ENCODE data around the gene STOML1.
A peak's percentile ranks its signal among the peaks of the same experiment; 100 is the strongest.

Gene STOML1, protein sequence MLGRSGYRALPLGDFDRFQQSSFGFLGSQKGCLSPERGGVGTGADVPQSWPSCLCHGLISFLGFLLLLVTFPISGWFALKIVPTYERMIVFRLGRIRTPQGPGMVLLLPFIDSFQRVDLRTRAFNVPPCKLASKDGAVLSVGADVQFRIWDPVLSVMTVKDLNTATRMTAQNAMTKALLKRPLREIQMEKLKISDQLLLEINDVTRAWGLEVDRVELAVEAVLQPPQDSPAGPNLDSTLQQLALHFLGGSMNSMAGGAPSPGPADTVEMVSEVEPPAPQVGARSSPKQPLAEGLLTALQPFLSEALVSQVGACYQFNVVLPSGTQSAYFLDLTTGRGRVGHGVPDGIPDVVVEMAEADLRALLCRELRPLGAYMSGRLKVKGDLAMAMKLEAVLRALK

DNA sequence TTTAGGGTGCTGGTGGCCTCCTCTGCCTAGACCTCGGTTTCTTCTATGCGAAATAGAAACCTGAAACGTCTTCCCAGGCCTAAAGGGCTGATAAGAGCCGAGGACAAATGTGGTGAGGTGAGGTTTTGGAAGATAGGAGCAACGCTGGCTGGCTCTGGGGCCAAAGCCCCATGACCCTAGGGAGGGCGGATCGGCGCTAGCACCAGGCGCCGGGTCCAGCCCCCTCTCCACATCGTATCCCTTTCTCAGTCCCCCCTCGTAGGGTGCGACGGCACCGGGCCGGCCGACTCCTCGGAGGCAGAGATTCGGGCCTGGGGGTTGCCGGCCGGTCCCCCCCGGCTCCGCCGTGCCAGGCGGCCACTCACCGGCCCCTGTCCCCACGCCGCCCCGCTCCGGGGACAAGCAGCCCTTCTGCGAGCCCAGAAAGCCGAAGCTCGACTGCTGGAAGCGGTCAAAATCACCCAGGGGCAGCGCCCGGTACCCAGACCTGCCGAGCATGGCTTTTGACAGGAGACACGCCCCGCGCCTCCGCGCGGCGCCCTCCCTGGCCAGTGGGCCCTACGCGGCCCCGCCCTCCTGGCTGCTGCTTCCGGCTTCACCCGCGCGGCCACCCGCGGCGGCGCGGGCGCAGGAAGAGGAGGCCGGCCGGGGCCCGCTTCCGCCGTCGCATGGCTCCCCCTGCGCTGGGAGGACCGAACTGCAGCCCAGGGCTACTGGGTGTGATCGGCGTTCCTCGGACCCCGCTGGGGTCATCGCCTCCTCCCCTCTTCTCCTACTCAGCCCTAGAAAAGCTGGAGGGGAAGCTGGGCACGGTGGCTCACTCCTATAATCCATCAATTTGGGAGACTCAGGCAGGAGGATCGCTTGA, at the start of gene STOML1:
Gene STOML1, minus strand, starts transcription at position 570 of the 868 bp plus-strand sequence. Its CDS starts 72 bp downstream, at position 498.
- DNase-seq = peak; percentile 92 to 96

DNA sequence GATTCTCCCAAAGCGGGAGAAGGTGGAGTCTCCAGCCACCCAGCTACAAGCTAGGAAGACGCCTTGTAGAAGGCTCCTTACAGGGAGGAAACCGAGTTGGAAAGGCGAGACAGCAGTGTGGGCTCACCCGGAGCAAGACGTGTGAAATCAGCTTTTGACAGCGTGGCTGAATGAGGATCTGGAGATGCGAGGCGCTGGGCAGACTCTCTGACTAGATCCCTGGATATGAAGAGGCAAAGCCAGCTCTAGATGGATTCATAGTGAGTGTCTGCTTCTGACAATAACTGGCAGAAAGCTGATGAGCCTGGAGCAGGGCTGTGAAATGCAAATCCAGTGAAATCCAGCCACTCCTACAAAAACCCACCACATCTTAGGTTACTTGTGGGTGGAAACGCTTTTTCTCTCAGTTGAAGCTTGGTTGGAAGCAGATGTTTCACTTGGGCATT, 49.2 kb upstream of the STOML1 start:
- no peak for DNase-seq

DNA sequence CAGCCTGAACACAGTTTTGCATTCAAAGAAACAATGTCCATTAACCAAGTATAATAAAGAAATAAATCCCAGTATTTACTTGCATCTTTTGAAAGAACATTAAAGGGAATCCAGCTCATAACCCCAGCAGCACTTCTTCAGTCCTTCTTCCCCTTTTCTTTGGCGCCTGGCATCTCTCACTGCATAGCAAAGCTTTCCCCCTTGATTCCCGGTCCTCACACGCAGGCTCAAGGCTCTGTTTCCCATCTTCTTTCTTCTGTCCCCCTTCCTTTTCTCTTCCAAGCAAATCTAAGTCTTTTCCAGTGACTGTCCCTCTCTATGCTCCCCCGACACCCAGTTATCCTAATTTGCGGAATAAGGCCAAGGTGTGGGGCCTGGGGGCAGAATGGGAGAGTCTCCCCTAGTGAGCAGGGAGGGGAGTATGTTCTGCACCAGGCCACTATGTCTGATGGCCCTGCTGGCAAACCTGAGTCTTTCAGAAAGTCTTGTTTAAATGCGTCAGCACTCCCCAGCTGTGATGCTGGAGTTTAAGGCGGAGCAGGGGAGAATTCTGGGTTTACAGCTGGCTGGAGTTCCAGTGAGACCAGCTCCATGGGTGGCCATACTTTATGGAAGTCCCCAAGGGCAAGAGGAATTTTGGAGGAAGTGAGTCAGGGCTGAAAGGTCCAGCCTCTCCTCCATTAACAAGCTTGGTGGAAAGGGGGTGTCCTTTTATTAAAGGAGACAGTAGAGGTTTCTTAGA, 48.2 kb upstream of the STOML1 start:
- DNase-seq = no peak

DNA sequence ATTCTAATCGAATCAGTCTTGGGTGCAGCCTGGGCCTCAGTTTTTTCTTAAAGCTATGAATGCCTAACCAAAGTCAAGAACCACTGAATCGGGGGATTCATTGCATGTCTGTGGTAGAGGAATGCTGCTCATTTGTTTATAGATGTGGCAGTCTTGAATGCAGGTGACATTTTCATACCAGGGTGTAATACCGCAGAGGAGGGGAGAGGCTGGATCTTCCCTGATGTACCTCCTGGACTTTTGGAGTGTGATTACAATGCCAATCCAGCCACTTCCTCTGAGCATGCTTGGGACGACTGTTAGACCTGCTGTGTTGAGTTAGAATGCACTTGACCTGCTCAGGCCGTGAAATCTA, 47.5 kb upstream of the STOML1 start:
- no peak for DNase-seq

DNA sequence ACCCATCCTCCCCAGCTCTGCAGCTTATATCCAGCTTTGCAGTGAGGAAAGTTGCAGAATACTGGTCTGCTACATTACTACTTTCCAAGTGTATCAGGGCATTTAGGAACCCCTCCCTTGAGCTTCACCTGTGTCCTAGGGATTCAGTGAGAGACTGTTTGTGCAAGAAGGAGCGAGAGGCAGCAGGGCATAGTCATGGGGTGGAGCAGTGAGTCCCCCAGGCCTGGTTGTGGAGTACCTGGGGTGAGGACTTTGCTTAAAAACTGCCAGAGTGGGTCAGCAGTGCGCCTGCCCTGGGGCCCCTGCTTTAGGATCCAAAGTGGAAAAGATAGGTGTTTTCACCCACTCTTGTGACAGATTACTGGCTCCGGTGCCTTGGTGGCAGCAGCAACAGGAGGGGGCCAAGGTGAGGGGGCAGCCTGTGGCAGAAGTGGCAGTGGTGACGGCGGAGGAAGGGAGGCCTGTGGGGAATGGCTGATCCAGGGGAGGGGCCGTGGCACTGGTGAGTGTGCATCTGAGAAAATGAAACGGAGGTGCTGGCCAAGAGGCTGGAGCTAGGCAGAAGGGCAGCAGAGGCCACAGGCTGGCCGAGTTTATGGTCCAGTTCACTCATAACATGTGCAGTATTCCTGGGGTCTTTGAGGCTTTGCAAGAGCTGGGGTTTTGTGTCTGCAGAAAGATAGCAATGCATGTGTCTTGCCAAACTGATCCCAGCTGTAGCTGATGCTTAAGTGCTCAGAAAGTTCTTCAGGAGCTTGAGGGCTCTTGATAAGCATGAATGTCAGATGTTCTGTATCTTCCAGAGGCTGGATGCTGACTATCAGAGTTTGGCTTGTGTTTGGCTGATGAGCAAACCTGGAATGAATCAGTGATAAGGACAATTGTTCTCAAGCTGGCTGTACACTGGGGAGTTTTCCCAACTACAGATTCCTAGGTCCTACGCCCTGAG, 46.9 kb upstream of the STOML1 start:
- no peak for DNase-seq

DNA sequence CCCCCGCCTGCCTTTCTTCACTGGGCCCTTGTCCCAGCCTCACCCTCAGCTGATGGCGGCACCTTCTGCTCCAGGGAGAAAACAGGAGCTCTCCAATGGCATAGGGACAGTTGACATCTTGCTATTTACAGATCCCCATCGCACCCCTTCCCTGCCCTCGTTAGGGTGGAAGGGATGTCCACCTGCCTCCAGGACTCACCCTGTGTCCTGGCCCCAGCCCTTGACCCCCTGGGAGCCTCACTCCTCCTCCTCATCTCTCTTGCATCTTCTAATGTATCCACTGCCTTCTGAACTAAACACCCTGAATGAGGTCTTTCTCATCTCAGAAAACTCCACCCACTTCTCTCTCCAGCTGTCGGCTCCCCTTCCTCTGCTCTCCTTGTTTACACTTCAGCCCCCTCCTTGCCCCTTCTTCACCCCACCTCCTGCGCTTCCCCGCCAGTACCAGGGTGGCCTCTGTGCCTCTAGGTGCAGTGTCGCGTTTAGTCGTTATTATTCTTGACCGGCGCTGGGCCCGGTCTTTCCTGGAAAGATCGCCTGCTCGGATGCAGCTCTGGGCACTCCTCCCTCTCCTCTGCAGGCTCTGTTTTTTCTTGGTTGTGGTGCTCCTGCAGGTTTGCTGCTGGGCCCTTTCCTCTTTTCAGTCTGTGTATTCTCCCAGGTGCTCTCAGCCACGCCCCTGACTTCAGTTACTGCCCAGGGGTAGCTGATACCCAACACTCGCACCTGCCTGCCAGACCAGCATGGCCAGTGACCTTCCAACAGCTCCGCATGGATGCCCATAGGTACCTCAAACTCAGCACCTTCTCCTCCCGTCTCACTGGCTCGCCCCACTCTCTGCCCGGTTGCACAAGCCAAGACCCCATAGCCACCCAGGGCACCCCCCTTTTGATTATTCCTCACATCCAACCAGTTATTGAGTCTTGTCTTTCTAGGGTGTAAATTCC, 45.3 kb upstream of the STOML1 start:
- DNase-seq = no peak

DNA sequence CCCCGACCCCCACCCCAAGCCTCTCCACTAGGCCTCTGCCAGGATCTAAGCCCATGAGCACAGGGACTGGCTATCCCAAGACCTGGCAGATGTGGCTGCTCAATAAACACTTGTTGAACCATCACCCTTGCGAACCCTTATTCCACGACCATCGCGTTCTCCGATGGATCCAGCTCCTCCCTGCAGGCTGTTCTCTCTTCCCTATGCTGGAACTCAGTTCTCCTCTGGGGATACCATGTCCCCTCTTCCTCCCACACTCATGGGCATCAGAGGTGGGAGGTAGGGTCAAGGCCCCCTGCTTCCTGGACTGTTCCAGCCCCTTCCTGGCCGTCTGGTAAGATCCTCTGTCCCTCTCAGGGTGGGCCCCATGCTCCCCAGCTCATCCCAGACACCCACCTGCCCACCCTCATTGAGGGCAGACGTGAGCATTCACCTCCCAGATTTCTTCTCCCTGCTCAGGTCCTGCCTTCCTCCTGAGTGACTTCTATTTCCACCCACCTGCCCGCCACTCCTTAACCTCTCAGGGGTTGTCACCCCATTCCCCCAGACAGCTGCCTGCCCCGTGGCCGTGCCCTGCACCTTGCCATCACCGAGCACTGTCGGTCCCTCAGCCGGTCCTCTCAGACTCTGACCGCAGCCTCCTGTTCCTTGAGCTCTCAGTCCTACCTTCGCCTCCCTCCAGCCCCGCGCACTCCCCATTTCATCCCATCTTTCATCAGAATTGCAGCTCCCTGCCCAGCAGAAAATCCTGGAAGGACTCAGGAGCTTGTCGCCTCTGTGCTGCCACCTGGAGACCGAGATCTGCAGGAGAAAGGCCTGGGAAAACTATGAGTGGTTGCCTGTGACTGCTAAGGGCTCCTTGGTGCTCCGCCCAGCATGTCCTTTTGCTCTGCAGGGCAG, 44.4 kb upstream of the STOML1 start:
- no peak for DNase-seq

DNA sequence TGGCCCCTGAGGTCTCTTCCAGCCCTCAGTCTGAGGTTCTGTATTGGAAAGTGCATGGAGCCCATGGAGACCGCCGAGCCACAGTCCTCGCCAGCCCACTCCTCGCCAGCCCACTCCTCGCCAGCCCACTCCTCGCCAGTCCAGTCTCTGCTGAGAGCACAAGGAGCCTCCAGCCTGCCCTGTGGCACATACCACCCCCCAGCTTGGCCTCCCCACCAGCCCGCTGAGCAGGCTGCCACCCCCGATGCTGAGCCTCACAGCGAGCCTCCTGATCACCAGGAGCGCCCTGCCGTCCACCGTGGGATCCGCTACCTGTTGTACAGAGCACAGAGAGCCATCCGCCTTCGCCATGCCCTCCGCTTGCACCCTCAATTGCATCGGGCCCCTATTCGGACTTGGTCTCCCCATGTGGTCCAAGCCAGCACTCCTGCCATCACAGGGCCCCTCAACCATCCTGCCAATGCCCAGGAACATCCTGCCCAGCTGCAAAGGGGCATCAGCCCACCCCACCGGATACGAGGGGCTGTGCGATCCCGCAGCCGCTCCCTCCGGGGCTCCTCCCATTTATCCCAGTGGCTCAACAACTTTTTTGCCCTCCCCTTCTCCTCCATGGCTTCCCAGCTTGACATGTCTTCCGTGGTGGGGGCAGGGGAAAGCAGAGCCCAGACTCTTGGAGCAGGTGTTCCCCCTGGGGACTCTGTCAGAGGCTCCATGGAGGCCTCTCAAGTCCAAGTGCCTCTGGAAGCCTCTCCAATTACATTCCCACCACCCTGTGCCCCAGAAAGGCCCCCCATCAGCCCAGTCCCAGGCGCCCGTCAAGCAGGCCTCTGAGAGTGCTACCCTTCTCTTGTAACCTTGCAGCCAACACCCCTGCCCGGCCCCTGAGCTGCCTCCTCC, 43.3 kb upstream of the STOML1 start:
- DNase-seq = no peak

DNA sequence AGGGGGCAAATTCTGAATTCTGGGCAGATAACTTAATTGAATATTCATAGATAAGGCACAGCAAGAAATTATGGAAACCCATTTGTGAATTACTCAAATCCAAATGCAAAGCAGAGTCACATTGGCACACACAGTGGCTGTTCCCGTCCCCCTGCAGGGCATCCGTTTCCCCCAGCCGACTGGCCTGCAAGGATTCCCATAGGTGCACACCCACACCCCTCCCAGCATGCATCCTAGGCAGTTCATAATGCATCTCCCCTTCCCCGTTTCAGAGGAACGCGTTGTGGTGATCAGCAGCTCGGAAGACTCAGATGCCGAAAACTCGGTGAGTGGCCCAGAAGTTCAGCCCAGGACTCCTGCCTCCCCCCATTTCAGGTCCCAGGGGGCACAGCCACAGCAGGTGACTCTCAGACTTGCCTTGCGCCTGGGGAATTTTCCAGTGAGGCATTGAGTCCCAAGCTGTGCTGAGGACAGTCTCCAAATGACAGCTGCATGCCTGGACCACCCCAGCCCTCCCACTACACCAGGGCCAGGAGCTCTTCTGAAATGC, 42.2 kb upstream of the STOML1 start:
- no peak for DNase-seq

DNA sequence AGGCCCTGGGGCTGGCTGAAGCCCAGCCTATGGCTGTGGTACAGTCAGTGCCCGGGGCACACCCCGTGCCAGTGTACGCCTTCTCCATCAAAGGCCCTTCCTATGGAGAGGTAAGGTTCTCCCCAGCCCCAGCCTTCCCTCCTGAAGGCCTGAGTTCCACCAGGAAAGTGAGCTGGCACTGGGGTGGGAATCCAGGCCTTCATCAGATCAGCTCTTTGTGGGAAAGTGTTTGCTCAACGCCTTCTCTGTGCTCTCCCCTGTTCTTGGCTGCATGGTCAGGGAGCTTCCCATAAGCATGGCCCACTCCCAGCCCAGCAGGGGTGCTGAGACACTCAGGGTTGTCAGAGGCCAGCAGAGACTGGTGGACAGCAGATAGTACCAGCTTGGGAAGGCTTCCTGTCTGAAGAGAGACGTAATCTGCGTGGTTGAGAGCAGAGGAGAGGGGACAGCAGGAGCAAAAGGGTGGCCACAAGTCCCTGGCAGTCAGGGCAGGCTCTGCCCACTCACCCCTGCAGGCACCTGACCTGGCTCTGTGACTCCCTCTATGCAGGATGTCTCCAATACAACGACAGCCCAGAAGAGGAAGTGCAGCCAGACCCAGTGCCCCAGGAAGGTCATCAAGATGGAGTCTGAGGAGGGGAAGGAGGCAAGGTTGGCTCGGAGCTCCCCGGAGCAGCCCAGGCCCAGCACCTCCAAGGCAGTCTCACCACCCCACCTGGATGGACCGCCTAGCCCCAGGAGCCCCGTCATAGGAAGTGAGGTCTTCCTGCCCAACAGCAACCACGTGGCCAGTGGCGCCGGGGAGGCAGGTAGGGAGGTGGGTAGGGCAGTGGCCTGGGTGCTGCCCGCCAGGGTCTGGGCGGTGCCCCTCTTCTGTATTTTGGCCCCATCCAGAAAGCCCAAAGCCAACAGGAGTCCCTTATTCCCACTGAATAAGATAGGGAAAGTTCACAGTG, 40.8 kb upstream of the STOML1 start:
- no peak for DNase-seq

DNA sequence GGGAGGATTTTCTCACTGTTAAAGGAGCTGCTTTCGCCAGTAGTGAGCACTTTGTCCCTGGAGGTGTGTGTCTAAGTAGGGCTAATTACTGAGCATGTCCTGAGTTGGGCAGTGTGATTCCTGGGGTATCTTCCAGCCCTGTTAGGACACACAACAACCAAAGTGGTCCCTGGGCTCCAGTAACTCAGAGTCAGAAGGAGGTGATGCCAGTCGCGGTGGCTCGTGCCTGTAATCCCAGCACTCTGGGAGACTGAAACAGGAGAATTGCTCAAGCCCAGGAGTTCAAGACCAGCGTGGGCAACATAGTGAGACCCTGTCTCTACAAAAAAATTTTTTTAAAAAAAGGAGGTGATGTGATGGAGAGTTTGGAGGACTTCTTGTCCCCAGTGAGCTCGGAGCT, 40.0 kb upstream of the STOML1 start:
- DNase-seq = no peak

DNA sequence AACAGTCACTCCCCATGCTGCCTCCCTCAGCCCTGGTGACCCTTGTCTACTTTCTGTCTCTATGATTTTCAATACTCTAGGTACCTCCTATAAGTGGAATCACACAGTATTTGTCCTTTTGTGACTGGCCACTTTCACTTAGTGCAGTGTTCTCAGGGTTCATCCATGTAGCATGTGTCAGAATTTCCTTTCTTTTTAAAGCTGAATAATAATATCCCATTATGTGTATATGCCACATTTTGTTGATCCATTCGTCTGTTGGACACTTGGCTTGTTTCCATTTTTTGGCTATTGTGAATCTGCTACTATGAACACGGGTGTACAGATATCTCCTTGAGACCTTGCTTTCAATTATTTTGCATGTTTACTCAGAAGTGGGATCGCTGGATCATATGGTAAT, 36.6 kb upstream of the STOML1 start:
- DNase-seq = no peak

DNA sequence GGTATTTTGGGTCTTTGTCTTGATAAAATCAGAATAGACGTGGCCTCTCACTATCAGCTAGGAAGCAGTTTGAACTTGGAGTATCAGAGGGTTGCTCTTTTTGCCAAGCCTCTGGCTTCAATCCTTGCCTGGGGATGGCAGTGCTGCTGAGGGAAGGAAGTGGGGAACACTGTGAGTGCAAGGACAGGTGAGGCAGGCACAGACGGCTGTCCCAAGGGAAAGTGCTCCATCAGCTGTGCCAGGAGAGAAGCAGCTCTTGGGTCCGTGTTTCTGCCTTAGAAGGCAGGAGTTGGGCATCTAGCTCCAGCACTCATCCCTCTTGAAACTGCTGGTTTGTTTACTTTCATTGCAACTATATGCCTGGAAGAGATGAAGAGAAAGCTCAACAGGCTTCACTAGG, 35.6 kb upstream of the STOML1 start:
- no peak for DNase-seq

DNA sequence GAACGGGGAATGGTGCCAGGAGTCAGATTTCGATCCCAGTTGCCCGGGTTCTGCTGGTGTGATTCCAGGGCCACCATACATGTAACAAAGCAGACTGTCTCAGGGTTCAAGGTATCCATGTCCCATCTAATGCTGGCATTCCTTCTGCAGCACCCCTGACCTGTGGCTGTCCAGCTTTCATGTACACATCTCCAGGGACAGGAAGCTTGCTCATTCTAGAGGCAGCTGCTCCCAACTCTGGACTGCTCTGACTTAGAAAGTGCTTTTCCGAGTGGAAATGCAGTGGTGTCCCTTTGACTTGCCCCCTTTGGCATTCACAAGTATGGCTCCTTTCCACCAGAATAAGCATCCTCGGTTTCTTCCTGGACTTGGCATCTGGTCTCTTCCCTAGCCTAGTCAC, 33.3 kb upstream of the STOML1 start:
- DNase-seq = no peak

DNA sequence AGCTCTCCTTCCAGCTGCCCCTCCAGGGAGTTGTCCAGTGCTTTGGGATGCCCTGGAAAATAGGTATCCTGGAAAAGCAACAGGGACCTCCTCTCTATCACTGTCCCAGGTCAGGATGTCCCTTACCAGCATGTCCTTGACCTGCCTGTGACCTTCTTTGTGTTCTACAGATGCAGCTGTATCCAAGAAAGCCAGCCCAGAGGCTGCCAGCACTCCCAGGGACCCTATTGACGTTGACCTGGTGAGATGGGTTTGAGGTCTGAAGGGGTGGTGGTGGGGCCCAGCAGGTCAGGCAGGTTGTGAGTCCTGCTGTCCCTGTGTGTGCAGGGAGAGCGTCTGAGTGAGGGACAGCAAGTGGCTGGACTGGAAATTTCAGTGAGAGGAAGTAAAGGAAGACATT, 32.6 kb upstream of the STOML1 start:
- no peak for DNase-seq

DNA sequence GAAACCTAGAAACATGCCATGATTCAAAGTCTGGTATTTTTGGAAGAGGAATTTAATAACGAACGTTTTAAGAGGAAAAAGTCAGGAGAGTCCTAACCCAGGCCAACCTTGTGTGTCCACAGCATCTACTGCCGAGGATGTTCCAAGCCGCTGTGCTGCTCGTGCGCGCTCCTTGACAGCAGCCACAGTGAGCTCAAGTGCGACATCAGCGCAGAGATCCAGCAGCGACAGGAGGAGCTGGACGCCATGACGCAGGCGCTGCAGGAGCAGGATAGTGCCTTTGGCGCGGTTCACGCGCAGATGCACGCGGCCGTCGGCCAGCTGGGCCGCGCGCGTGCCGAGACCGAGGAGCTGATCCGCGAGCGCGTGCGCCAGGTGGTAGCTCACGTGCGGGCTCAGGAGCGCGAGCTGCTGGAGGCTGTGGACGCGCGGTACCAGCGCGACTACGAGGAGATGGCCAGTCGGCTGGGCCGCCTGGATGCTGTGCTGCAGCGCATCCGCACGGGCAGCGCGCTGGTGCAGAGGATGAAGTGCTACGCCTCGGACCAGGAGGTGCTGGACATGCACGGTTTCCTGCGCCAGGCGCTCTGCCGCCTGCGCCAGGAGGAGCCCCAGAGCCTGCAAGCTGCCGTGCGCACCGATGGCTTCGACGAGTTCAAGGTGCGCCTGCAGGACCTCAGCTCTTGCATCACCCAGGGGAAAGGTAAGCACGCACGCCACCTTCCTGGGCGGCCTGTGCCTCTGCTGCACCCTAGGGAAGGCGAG, 30.8 kb upstream of the STOML1 start:
- DNase-seq = no peak

DNA sequence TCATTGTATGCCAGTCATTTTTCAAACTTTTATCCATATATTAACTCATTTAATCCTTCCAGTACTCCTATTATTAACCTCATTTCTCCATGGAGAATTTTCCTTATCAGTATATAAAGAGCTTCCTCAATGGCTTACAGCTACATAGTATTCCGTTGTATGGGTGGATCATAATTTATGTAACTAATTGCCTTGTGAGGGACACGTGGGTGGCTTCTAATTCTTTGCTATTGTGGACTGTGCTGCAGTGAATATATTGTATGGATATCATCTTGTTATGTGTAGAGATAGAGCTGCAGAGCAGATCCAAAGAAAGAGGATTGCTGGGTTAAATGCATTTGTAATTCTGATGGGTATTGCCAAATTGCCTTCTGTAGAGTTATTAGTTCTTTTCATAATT, 27.6 kb upstream of the STOML1 start:
- DNase-seq = no peak
